ENCODE measurements around the gene SHPK. TPM values are rescaled to one million over a fixed set of nuclear protein-coding genes. Genes with fewer than 3 reads are reported as not detected.

Gene SHPK
- total RNA-seq, 1 experiment from 2014 or later, result 19.6 TPM

DNA sequence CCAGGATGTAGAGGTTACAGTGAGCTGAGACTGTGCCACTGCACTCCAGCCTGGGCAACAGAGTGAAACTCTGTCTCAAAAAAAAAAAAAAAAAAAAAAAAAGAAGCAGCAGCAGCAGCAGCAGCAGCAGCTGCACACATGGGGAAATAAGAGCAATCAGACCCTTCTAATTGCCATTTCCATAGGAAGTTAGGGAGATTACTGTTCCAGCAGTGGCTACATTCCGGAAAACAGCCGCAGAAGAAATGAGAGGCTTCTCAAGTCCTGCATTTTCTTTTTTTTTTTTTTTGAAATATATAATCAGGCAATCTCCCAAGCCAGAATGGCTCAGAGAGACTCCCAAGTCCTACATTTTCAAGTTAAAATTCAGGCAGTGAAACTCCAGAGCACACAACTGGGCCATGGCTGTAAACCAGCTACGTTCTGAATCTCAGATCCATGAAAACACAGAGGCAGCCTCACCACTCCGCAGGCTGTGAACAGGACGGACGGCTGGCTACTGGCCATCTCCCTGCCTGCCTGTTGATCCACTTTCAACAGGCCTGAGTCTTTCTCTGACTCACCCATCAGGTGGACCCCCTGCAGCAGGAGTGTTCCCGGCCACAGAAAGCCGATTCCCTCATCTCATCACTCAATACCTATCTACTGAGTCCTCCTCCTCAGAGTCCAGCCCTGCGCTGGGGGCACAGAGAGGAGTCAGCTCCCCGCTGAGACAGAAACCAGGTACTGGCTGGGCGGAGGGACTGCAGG is 41.8 kb downstream of the SHPK start:
- Histone ChIP-seq H3K4me3 (replicated peaks in 1 of 2; ENCODE audit: low read depth in 1 of 2, low read length in 2 of 2) (no peak overlapping the region), H3K27ac (ENCODE audit: low read depth, low read length) (no peak overlapping the region), H3K4me1 (ENCODE audit: control insufficient read depth in 1 of 2, insufficient read depth in 2 of 2, low read length in 2 of 2) (no peaks in the 10 kb centered on the region), H3K9me3 (ENCODE audit: control insufficient read depth in 1 of 2, insufficient read depth in 1 of 2, low read depth in 1 of 2, low read length in 2 of 2) (no peaks in the 10 kb centered on the region), H3K4me2 (ENCODE audit: low read length) (no peak overlapping the region), H3K9me2 (ENCODE audit: insufficient read depth) (no peaks in the 10 kb centered on the region), H3K9ac (ENCODE audit: low read length) (no peak overlapping the region), H3K27me3 (ENCODE audit: insufficient read depth, low read length) (no peaks in the 10 kb centered on the region), H3K36me3 (ENCODE audit: control insufficient read depth in 1 of 2, insufficient read depth in 2 of 2, low read length in 2 of 2) (no peaks in the 10 kb centered on the region; a peak in 1 of 4 replicates), H3K79me2 (ENCODE audit: insufficient read depth, low read length) (no peaks in the 10 kb centered on the region), H4K20me1 (ENCODE audit: insufficient read depth) (no peaks in the 10 kb centered on the region), H2AFZ (ENCODE audit: low read depth, low read length, poor library complexity, severe bottlenecking) (no peak overlapping the region)
- POLR2A ChIA-PET, result no interaction called here
- no TSS peak for BruUV-seq (replicated peaks)
- intact Hi-C loops (cut with micrococcal nuclease), result no loop called here
- DNase-seq (ENCODE audit: low read depth, low spot score) (no peak), ATAC-seq (no peak)
- CTCF ChIA-PET, result no interaction called here
- RAD21 ChIA-PET (ENCODE audit: low non-redundant PET in 1 of 2, low total read pairs in 2 of 2, uncharacterized antibody in 2 of 2, unreplicated experiment in 2 of 2), result interaction anchor here in 1 of 2 experiments (0.7 kb wide), 1 partner anchor 40 kb away, joined by 7 read pairs; no protein-coding TSS in a partner anchor
- TF ChIP-seq, protein P1, sequence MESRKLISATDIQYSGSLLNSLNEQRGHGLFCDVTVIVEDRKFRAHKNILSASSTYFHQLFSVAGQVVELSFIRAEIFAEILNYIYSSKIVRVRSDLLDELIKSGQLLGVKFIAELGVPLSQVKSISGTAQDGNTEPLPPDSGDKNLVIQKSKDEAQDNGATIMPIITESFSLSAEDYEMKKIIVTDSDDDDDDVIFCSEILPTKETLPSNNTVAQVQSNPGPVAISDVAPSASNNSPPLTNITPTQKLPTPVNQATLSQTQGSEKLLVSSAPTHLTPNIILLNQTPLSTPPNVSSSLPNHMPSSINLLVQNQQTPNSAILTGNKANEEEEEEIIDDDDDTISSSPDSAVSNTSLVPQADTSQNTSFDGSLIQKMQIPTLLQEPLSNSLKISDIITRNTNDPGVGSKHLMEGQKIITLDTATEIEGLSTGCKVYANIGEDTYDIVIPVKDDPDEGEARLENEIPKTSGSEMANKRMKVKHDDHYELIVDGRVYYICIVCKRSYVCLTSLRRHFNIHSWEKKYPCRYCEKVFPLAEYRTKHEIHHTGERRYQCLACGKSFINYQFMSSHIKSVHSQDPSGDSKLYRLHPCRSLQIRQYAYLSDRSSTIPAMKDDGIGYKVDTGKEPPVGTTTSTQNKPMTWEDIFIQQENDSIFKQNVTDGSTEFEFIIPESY (IDR thresholded peaks at IDR 0.05; ENCODE audit: extremely low read depth, insufficient replicate concordance, low read length), result no peak
- TF ChIP-seq YY1 (IDR thresholded peaks at IDR 0.05; ENCODE audit: extremely low read depth, insufficient replicate concordance, low read depth, low read length) (no peak), TCF7L2 (IDR thresholded peaks at IDR 0.05; ENCODE audit: borderline replicate concordance, extremely low read depth, insufficient read depth, insufficient read length) (no peak), JUND (IDR thresholded peaks at IDR 0.05) (no peak), ELF1 (IDR thresholded peaks at IDR 0.05; ENCODE audit: borderline replicate concordance, low read depth) (no peak), CBX3 (IDR thresholded peaks at IDR 0.05; ENCODE audit: low read depth) (no peak), MAX (IDR thresholded peaks at IDR 0.05) (no peak), CEBPB (IDR thresholded peaks at IDR 0.05; ENCODE audit: low read depth) (no peak), EZH2 (IDR thresholded peaks at IDR 0.05) (no peak), POLR2AphosphoS5 (IDR thresholded peaks at IDR 0.05; ENCODE audit: low read depth, low read length) (no peak), POLR2A (IDR thresholded peaks at IDR 0.05; ENCODE audit: borderline replicate concordance, extremely low read depth, insufficient read depth, insufficient read length) (no peak), SIN3A (IDR thresholded peaks at IDR 0.05; ENCODE audit: low read depth) (no peak), ATF3 (IDR thresholded peaks at IDR 0.05) (no peak)

Measured in HCT116 (cell line).